Astrocyte of the hippocampus (primary cell): Measurements from ENCODE around the gene COL4A2.
"Not testable (repeated sequence)": the region's sequence is repeated elsewhere in the genome, so short reads cannot be mapped to it uniquely, and the experiment has no call there.

ENCODE experiments used
- DNase-seq: peaks from one replicate; pipeline ENCODE4 v3.0.0; 2011; ENCODE audit warnings: low read depth, low spot score

Gene COL4A2

DNA sequence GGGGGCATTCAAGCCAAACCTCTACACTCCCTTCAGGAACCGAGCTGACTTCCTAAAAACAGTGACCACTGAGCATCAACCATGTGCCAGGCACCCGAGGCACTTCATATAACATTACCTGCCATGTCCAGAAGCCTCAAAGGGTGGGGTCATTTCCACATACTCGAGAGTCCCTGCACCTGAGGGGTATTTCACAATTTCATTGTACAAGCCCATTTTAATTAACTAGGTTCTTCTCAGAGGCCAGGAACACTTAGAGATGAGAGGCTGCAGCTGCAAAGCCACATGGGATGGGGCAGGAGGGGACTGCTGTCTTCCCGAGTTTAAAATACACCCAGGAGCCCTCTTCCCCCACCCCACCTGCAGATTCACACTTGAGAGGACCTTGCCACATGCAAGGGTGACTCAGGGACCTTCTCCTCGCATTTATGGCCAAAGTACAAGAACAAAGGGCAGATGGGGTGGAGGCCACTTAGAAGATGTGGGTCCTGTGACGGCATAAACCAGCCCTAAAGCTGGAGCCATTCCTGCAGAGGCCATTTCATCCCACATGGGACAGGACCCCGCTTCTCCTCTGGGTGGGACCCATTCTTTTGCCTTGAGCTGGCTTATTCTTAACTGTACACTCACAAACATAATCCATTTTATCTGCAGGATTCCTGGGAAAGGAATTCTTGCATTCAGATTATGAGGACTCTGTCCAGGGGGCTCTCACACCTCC, 210.6 kb downstream of the COL4A2 start:
- DNase-seq: no peak

- DNase-seq: no peak
Observed at GRCh38 chr13:110518226-110518525, 211.1 kb downstream of the COL4A2 start.

DNA sequence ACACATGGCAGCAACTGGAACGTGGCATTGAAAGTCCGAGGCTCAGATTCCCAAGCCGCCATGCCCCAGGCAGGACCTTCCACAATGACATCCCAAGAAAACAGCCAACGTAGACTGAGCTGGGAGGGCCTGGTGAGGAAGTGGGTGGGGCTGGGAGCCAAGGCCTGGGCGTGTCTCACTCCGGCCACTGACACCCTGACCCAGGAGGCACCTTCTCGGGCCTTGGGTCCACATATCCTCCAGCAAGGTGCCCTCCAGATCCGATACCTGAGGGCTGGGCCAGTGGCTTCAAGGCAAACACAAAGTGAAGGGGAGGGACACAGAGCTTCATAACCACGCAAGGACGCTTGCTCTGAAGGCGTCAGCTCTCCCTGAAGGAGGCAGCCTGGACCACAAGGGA, 211.5 kb downstream of the COL4A2 start:
- no peak for DNase-seq

GRCh38 chr13:110519046-110519445, 212.0 kb downstream of the COL4A2 start:
- no peak for DNase-seq

- DNase-seq: no peak
Observed at GRCh38 chr13:110519506-110519905, 212.4 kb downstream of the COL4A2 start.

DNA sequence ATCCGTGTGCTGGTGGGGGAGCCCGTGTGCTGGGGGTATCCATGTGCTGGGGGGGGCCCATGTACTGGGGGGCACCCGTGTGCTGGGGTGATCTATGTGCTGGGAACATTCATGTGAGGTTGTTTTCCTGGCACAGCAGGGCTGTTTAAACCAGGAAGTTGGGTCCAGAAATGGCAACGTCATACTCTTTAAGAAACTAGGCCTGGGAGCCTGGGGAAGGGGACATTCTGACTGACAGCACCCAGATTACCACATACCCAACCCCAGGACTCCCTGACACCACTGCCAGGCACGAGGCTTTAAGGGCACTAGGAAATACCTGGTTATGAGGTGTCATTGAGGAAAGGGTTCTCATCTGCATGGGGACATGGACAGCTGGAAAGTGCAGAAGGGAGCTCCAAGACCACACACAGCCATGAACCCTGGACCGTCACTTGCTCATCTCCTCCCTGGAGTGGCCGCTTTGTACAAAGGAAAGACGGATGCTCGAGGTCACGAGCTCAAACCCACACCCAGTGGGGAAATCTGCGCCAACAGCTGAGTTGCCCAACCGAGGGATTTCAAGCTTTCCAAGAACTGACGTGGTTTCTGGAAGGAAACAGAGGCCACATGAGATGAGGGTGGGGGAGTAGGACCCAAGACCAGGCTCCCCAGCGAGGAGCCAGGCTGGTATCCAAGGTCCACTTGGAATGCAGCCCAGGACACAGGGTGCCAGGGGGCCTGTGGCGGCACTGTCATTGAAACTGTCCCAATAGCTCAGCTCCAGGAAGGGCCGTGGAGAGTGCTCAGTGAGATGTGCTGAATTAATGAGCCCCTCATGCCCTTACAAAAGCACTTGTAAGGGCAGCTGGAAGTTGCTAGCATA, 213.6 kb downstream of the COL4A2 start:
- peak; percentile 74 for DNase-seq

DNA sequence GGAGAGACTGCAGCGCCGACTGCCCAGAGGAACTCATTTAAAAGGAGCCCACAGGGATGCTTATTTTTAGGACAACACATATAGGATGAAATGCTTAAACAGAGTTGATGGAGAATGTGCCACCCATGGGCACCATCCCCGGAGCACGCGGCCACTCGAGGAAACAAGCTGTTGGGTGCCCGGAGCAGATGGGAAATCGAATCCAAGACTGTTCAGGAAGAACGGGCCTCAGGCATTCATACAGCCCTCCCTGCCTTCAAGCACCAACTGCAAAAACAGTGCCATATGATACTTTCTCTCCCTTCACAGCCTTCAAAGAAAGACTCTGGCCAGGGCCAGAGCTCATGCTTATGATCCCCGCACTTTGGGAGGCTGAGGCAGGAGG, 214.2 kb downstream of the COL4A2 start:
- DNase-seq: no peak

DNA sequence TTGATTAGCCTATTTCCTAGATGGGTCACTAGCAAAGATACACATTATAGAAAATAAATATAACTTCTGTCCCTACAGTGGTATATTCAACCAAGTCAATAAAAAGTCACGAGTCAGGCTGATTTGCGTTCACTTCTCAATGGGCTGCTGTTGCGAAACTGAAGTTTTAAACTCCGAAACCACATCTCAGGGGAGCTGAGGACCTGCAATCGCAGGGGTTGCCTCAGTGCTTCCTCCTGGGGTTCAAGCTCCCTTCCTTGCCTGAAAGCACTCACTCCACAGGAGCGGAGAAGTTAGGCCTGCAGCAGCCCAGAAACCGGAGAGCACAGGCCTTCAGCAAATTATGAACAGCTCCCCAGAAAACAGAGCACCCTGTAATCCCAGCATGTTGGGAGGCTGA, 214.9 kb downstream of the COL4A2 start:
- DNase-seq: no peak

DNA sequence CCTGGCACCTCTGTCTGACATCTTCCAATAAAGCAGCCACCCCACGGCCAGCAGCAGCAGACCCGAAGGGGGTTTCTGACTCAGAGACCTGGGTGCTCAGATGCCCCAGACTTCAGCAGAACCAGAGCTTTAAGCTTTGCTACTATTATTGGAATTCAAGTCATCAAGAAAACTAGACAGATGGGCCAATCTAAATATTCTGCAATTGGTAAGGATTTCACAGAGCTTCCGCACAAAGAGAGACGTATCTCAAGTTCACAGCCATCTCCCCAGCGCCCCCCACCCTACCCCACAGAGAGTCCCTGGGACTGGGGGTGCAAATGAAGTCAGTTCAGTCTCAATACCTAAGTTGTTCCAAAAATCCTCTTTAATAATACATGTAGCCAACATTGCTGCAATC, 215.6 kb downstream of the COL4A2 start:
- no peak for DNase-seq

DNA sequence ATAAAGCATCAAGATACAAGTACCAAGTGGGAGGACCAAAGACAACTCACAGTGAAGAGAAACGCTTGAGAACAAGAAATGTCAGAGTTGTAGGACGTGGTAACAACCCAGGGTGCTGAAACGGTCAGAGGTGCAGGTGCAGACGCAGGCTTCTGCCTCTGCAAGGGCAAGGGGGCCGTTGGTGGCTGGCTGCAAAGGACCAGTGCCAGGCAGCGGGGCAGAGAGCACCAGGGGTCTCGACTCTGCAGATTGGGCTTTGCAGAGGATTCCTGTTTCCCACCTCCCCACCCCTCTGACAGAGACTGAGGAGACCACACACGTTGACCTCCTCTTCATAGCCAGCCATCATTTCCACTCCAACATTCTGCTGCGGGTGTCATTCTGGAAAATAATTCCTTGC, 216.1 kb downstream of the COL4A2 start:
- no peak for DNase-seq

DNA sequence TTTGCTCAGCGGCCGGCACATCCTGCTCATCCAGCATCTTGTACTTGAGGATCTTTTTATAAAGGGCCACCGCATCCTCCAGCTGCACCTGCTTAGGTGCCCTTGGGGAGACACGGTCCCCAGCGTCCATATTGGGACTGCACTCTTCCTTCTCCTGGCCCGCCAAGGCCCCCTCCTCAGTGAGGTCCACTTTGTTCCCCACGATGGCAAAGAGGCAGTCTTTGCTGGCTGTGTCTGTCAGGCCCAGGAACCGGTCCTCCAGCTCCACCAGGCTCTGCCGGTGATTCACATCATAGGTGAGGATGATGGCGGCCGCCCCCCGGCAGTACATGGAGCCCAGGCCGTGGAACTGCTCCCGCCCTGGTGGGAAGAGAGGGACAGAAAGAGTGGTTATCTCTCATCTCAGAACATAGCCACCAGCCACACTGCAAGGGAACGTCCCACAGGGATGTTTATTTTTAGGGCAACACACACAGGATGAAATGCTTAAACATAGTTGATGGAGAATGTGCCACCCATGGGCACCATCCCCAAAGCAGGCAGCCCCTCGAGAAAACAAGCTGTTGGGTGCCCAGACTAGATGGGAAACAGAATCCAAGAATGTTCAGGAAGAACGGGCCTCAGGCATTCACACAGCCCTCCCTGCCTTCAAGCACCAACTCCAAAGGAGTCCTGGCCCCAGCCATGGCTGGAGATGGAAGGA, 216.9 kb downstream of the COL4A2 start:
- DNase-seq: no peak

DNA sequence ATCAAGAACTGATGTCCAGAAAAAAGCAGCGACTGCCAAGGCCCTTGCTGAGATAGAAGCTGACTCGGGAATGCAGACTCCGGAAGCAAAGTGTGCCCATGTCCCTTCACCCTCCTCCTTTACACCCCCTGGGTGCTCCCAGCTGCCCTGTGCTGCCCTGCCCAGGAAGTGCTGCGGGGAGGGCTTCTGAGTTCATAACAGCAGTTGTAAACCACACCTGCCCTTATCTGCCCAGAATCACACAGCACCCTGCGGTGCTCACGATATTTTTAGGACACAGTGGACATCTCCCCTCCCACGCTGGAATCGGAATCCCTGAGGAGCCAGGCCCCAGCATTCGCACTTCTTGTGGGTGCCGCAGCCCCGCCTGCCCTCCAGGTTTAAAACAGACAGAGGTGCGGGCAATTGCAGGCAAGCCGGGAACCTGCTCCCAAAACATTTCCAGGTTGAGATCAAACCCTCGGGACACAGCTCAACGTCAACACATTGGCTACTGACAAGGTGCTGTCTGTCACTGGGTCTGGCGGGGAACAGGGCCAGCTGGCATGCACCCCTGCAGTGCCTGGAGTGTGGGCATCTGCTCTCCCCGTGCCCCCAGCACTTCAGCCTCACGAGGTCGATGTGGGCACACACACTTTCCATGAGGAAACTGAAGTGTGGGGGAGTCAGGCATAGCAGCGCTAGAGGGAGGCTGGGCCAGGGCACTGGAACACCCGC, 217.6 kb downstream of the COL4A2 start:
- no peak for DNase-seq

GRCh38 chr13:110525328-110526319, 218.5 kb downstream of the COL4A2 start:
- no peak for DNase-seq

- no peak for DNase-seq
Observed at GRCh38 chr13:110528371-110528770, 221.3 kb downstream of the COL4A2 start.

DNA sequence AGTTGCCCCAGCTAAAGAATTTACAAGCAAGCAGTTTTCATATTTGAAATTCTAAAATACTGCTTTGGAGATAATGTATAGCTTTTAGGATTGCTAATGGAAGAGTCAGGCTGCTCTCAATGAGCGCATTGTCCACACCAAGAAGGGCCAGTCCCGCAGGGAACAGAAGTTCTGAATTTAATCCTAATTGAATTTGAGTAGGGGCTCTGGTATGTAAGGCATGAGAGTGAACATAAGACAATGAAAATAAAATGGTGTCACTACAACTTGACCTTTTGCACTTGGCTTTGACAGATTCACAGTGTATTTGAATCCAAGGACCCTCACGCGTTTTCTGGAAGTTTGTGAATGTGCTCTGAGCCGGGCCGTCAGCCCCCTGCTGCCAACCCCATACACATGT, 221.8 kb downstream of the COL4A2 start:
- DNase-seq: no peak

DNA sequence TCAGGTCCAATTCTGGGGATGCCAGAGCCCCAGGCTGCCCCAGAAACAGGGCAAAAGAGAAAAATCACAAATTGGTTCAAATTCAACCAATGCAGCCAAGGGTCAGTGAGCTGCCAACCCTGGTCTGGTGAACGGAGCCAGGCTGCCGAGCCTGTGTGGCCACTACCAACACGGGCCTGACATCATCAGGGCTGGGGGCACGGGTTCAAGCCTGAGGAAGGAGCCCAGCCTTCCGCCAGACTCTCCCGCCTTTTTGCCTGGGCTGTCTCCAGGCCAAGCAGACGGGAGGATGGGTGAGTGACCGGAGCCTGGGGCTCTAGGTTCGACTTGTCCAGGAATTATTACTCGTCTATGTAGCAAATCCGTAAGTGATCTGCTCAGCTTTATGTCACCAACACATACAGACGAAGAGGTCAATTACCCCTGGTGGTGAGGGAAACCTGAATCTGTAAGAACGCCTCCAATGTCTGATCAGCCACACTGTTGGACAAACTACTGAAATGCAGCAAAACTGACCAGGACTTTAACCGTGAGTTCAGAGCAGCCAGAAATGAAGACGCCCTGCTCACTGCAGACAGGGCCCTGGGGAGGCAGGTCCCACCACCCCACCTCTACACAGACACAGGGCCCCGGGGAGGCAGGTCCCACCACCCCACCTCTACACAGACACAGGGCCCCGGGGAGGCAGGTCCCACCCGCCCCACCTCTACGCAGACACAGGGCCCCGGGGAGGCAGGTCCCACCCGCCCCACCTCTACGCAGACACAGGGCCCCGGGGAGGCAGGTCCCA, 222.6 kb downstream of the COL4A2 start:
- DNase-seq: no peak

DNA sequence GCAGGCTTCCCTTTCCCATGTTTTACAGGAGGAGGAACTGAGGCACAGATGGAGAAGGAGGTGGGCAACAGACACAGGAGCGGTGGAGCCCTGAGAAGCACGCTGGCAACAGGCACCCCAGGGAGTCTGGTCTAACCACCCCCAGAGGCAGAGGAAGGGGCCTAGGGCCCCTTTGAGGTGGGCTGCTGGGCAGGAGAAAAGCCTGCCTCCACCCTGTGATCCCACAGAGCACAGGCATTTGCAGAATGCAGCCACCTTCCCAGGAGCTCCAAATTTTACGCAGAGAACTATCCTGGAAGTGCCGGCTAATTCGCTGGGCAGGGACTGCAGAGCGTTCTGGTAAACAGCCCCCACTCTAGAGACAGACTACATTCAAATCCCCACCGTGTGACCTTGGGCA, 224.0 kb downstream of the COL4A2 start:
- DNase-seq: no peak

GRCh38 chr13:110531671-110532083, 224.6 kb downstream of the COL4A2 start:
- DNase-seq: no peak

- DNase-seq: not testable (repeated sequence)
Observed at GRCh38 chr13:110532258-110532657, 225.2 kb downstream of the COL4A2 start.
